Sigmoid colon (tissue), 7 donors: ENCODE measurements around the gene PRIMPOL. TPM values are rescaled to one million over a fixed set of nuclear protein-coding genes. Genes with fewer than 3 reads are reported as not detected.

Experiments used
- DNase-seq: peaks from one replicate; pipeline ENCODE4 v3.0.0-alpha.2; 2019
- H3K27ac ChIP-seq, 4 donors: fragments of 200-600 bp; sonication (generic); one replicate each; pipeline ENCODE4 v1.5.1; 2016 to 2019; ENCODE audit warnings: mild to moderate bottlenecking in 1 of 4
- H3K27me3 ChIP-seq, 3 donors: fragments of 200-600 bp; sonication (generic); one replicate each; pipeline ENCODE4 v1.5.1; 2019; ENCODE audit warnings: mild to moderate bottlenecking in 1 of 3
- H3K36me3 ChIP-seq, 4 donors: fragments of 200-600 bp; sonication (generic); one replicate each; pipeline ENCODE4 v1.5.1; 2016 to 2019
- H3K4me1 ChIP-seq, 4 donors: fragments of 200-600 bp; sonication (generic); one replicate each; pipeline ENCODE4 v1.5.1; 2017 to 2019
- H3K4me3 ChIP-seq, 4 donors: fragments of 200-600 bp; sonication (generic); one replicate each; pipeline ENCODE4 v1.5.1; 2017 to 2019; ENCODE audit warnings: mild to moderate bottlenecking in 2 of 4, moderate library complexity in 1 of 4
- H3K9me3 ChIP-seq, 4 donors: fragments of 200-600 bp in 3 of 4; sonication (generic) in 3 of 4; one replicate each; pipeline versions ENCODE4 v1.5.1 to v1.6.1; 2013 to 2019
- EP300 ChIP-seq, 4 donors: sonication (generic); formaldehyde crosslinking; IDR thresholded peaks; one replicate each; pipeline ENCODE4 v1.6.1; 2017; ENCODE audit warnings: antibody characterized with exemption in 4 of 4
- POLR2A ChIP-seq, 2 donors: fragments of 450-650 bp; IDR thresholded peaks; one replicate each; pipeline ENCODE4 v1.6.1; 2016; ENCODE audit warnings: antibody characterized with exemption in 2 of 2, mild to moderate bottlenecking in 2 of 2, moderate library complexity in 2 of 2
- POLR2AphosphoS5 ChIP-seq, 4 donors: sonication (generic); formaldehyde crosslinking; IDR thresholded peaks; one replicate each; pipeline ENCODE4 v1.6.1; 2017; ENCODE audit warnings: antibody characterized with exemption in 4 of 4
- WGBS, 2 donors: extraction: QIAGEN DNeasy Blood & Tissue Kit; methylation state at CpG; one replicate each; pipeline ENCODE4 v1.1.7; 2013; 5-methylcytosine and 5-hydroxymethylcytosine counted together
- intact Hi-C: fragments of 100-400 bp; cut with DNase I; formaldehyde crosslinking; loops from one replicate; pipeline ENCODE4 v1.15.1; 2023
- polyA plus RNA-seq, 3 donors: library from polyadenylated mRNA; stranded (reverse); fragments of 200-250 nt; gene quantifications; one replicate each; pipeline ENCODE4 v1.2.3, GENCODE V29; 2013
- total RNA-seq, 4 donors: library from RNA; depleted of rRNA; stranded (reverse); fragments of >200 nt; gene quantifications; one replicate each; pipeline ENCODE4 v1.1.0, GENCODE V29; 2016
- TF ChIP-seq, protein P1 (sequence below), 4 experiments: fragments of 450-650 bp in 3 of 4; fragments of 200-600 bp in 1 of 4; IDR thresholded peaks; one replicate each; pipeline ENCODE4 v1.5.1; 2016 to 2019; ENCODE audit warnings: antibody characterized with exemption in 4 of 4, mild to moderate bottlenecking in 3 of 4, moderate library complexity in 2 of 4
- donor health status: healthy with polysubstance abuse.
- donor health status: Bipolar disorder and iron deficiency.
- donor health status: healthy.

PRIMPOL gene
- total and polyA plus RNA-seq, 7 donors, result 12.0 to 67.3 (median 30.5) TPM

DNA sequence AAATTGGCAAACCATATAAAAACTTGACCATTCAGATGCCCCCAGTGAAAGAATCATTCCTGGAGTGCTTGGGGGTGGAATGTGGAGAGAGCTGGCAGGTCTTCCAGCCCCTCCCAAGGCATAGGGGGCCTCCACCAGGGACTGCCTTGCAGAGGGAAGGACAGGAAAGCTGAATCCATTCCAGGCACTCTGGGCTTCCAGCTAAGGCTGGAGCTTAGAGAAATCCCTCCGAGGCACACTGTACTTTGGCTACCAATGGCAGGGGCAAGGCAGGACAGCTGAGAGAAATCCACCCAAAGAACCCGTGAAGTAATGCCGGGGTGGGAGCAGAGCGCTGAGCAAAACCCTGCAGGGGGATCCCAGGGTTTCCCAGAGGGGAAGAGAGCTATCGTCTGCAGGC lies 80.4 kb downstream of the PRIMPOL start:
- Histone ChIP-seq H3K4me1 (peaks cover 3 to 17% (median 11%) of the 10 kb centered on the region in 4 donors), H3K27ac (no peak overlapping the region), H3K27me3 (no peaks in the 10 kb centered on the region), H3K9me3 (no peaks in the 10 kb centered on the region), H3K36me3 (no peaks in the 10 kb centered on the region), H3K4me3 (no peak overlapping the region)
- WGBS, 2 donors, result 80 to 89% methylated on average over 5 of the region's 5 CpGs
- no peak for DNase-seq
- TF ChIP-seq EP300 (IDR thresholded peaks at IDR 0.05), result no peak
- no peak for TF ChIP-seq POLR2AphosphoS5 (IDR thresholded peaks at IDR 0.05)
- TF ChIP-seq, protein P1, sequence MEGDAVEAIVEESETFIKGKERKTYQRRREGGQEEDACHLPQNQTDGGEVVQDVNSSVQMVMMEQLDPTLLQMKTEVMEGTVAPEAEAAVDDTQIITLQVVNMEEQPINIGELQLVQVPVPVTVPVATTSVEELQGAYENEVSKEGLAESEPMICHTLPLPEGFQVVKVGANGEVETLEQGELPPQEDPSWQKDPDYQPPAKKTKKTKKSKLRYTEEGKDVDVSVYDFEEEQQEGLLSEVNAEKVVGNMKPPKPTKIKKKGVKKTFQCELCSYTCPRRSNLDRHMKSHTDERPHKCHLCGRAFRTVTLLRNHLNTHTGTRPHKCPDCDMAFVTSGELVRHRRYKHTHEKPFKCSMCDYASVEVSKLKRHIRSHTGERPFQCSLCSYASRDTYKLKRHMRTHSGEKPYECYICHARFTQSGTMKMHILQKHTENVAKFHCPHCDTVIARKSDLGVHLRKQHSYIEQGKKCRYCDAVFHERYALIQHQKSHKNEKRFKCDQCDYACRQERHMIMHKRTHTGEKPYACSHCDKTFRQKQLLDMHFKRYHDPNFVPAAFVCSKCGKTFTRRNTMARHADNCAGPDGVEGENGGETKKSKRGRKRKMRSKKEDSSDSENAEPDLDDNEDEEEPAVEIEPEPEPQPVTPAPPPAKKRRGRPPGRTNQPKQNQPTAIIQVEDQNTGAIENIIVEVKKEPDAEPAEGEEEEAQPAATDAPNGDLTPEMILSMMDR (IDR thresholded peaks at IDR 0.05), result no peak
- no peak for TF ChIP-seq POLR2A (IDR thresholded peaks at IDR 0.05)
- intact Hi-C loops, result no loop called here

DNA sequence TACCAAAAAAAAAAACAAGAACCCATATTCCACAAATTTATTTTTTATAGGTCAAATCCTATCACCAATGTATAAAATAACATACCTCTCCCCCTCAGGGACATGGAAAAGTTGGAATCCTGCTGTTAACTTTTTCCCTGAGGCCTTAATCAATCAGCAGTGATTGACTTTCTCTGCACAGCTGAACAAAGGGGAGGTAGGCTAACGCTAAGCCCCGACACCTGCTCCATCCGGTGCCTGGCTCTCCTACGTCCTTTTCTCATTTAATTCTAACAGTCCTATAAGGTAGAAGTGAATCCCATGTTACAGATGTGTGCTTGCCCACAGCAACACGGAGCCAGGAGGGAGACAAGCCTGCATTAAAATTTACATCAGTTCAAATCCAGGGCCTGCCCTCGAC lies 81.5 kb downstream of the PRIMPOL start:
- Histone ChIP-seq H3K36me3 (no peaks in the 10 kb centered on the region), H3K27ac (no peak overlapping the region), H3K27me3 (no peaks in the 10 kb centered on the region), H3K9me3 (no peaks in the 10 kb centered on the region), H3K4me1 (peaks cover 3 to 17% (median 11%) of the 10 kb centered on the region in 4 donors), H3K4me3 (no peak overlapping the region)
- no peak for DNase-seq
- WGBS, 2 donors, result 86 to 90% methylated on average over 6 of the region's 6 CpGs
- intact Hi-C loops, result no loop called here
- TF ChIP-seq EP300 (IDR thresholded peaks at IDR 0.05), result no peak
- TF ChIP-seq POLR2A (IDR thresholded peaks at IDR 0.05), result no peak
- TF ChIP-seq POLR2AphosphoS5 (IDR thresholded peaks at IDR 0.05), result no peak
- TF ChIP-seq, protein P1 (IDR thresholded peaks at IDR 0.05), result no peak

DNA sequence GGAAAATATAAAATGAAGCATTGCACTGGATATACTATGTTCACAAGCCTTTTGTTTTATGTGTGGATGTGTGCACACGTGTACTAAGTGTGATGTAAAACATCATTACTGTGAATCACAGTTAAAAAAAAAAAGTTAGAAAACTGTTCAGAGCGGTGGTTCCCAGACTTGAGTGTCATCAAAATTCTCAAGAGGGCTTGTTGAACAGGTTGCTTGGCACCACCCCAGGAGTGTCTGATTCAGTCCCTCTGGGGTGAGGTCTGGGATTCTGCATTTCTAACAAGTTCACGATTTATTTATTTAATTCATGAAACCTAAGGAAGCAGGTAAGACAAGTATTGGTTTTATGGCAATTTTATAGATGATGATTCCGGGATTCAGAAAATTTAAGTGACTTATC lies 82.6 kb downstream of the PRIMPOL start:
- TF ChIP-seq POLR2AphosphoS5 (IDR thresholded peaks at IDR 0.05) (no peak), POLR2A (IDR thresholded peaks at IDR 0.05) (no peak), EP300 (IDR thresholded peaks at IDR 0.05) (no peak)
- TF ChIP-seq, protein P1 (IDR thresholded peaks at IDR 0.05), result no peak
- H3K9me3 ChIP-seq, result no peaks in the 10 kb centered on the region
- no peaks in the 10 kb centered on the region for H3K36me3 ChIP-seq
- intact Hi-C loops, result loop anchor here (2.0 kb wide), 1 partner anchor 95 kb away; no protein-coding TSS in a partner anchor
- no peak for DNase-seq
- peaks cover 3 to 17% (median 11%) of the 10 kb centered on the region in 4 donors for H3K4me1 ChIP-seq
- no peak overlapping the region for H3K27ac ChIP-seq
- H3K27me3 ChIP-seq, result no peaks in the 10 kb centered on the region
- no peak overlapping the region for H3K4me3 ChIP-seq
- 23 to 61% methylated on average over 4 of the region's 4 CpGs for WGBS, 2 donors

DNA sequence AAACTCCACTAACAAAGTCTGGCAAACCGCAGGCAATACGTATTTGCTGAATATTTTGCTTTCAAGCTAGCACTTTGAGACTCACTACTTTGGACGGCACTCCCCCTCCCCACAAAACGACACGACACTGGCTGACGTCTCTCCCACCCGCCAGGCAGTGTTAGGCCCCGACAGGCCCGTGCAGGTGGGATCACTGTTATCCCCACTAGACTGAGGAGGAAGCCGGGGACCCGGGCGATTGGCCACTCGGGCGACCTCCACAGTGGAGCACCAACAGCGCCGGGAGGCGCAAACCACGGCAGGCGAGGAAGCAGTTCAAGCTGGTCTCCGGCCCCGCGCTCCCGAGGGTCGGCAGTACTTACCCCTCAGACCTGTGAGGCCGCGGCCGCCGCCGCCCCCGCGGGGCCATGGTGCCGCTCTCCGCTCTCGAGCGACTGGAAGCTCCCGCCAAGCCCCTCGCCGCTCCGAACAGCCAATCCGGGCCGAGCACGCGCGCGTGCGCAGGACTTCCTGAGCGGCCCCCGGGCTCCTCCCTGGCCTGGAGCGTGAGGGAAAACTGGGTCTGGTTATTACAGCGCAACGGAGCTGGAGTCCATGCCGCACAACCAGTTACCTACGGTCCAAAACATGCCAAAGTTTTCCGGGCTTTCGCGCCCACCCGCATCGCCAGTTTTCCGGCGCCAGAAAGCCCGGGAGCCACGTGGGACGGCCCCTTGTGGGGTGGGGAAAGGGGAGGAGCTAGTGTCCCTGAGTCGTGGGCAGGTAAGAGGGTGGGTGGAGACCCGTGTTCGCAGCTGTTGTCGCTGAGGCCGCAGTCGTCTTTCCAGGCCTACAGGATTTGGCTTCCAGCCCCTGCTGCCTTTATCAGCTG lies 84.4 kb downstream of the PRIMPOL start, which contains the start of gene CENPU:
CENPU (minus strand) TSS at position 443 of the 871 bp plus-strand sequence; CDS start at position 409, 34 bp downstream.
- intact Hi-C loops, result loop anchor here (2.0 kb wide), 2 partner anchors 85 to 93 kb away; partner anchors contain the start of genes CASP3 and PRIMPOL
- TF ChIP-seq, protein P1 (IDR thresholded peaks at IDR 0.05), result no peak
- TF ChIP-seq EP300 (IDR thresholded peaks at IDR 0.05), result peak in 1 of 4 donors; percentile 62
- peak; percentile 19 to 82 (median 69) for TF ChIP-seq POLR2AphosphoS5 (IDR thresholded peaks at IDR 0.05)
- no peak for TF ChIP-seq POLR2A (IDR thresholded peaks at IDR 0.05)
- H3K4me1 ChIP-seq, result peaks cover 3 to 17% (median 11%) of the 10 kb centered on the region in 4 donors
- H3K27me3 ChIP-seq, result no peaks in the 10 kb centered on the region
- H3K4me3 ChIP-seq, result peak within 1 kb of the TSS; percentile 32 to 74 (median 58)
- DNase-seq, result peak; percentile 97
- peak within 1 kb of the TSS; percentile 63 to 72 (median 68) for H3K27ac ChIP-seq
- 0% methylated on average over 69 of the region's 69 CpGs for WGBS, 2 donors
- no peaks in the 10 kb centered on the region for H3K36me3 ChIP-seq
- no peaks in the 10 kb centered on the region for H3K9me3 ChIP-seq
